CD4-positive, alpha-beta T cell treated with Interleukin-21 for 1 hour (primary cell): Measurements from ENCODE around the gene ITPK1.
A peak's percentile ranks its signal among the peaks of the same experiment; 100 is the strongest.

Experiments
- DNase-seq: peaks from one replicate; pipeline ENCODE4 v3.0.0-alpha.2; 2020

Gene ITPK1

GRCh38 chr14:92907316-92907911, 208.3 kb downstream of the ITPK1 start:
- DNase-seq = no peak

GRCh38 chr14:92906823-92907222, 208.9 kb downstream of the ITPK1 start:
- no peak for DNase-seq

GRCh38 chr14:92906420-92906819, 209.3 kb downstream of the ITPK1 start:
- DNase-seq = no peak

GRCh38 chr14:92905667-92906066, 210.1 kb downstream of the ITPK1 start:
- no peak for DNase-seq

GRCh38 chr14:92903359-92903758, 212.4 kb downstream of the ITPK1 start:
- peak; percentile 9 for DNase-seq

- no peak for DNase-seq
Observed at GRCh38 chr14:92902726-92903125, 213.0 kb downstream of the ITPK1 start.

- no peak for DNase-seq
Observed at GRCh38 chr14:92902191-92902590, 213.5 kb downstream of the ITPK1 start.

- DNase-seq = no peak
Observed at GRCh38 chr14:92900660-92901059, 215.1 kb downstream of the ITPK1 start.

GRCh38 chr14:92898566-92899131, 217.1 kb downstream of the ITPK1 start:
- DNase-seq = peak; percentile 9

GRCh38 chr14:92897922-92898565, 217.7 kb downstream of the ITPK1 start:
- DNase-seq = peak; percentile 13

GRCh38 chr14:92895352-92895878, 220.3 kb downstream of the ITPK1 start:
- DNase-seq = no peak

GRCh38 chr14:92892589-92892988, 223.1 kb downstream of the ITPK1 start:
- no peak for DNase-seq

GRCh38 chr14:92890830-92891588, 224.7 kb downstream of the ITPK1 start:
- DNase-seq = peak; percentile 7

- no peak for DNase-seq
Observed at GRCh38 chr14:92888896-92889295, 226.8 kb downstream of the ITPK1 start.

GRCh38 chr14:92887157-92887556, 228.6 kb downstream of the ITPK1 start:
- no peak for DNase-seq
